Kidney epithelial cell (primary cell): ENCODE measurements around the gene MOB3A. TPM values are rescaled to one million over a fixed set of nuclear protein-coding genes. Genes with fewer than 3 reads are reported as not detected.

Experiments
- DNase-seq: peaks from one replicate; pipeline ENCODE4 v3.0.0-alpha.2; 2010; ENCODE audit warnings: low read depth
- H3K27me3 ChIP-seq: 2 replicates; pipeline ENCODE4 v1.6.0; 2011; ENCODE audit warnings: low read length; ENCODE audit not compliant: control insufficient read depth, insufficient read depth
- H3K36me3 ChIP-seq: 2 replicates; pipeline ENCODE4 v1.5.1; 2011; ENCODE audit warnings: low read length; ENCODE audit not compliant: control insufficient read depth, insufficient read depth
- H3K4me3 ChIP-seq: 2 replicates; pipeline ENCODE4 v1.5.1; 2011; ENCODE audit warnings: low read depth, mild to moderate bottlenecking, control low read depth, low read length
- CTCF ChIP-seq: IDR thresholded peaks from 2 replicates; pipeline ENCODE4 v1.5.1; 2011; ENCODE audit warnings: mild to moderate bottlenecking, moderate library complexity, low read length, control low read depth, inconsistent platforms; ENCODE audit not compliant: insufficient read depth, poor library complexity, severe bottlenecking
- total RNA-seq: library from RNA; depleted of rRNA; stranded (reverse); fragments of >200 nt; gene quantifications from 2 replicates; pipeline ENCODE4 v1.2.3, GENCODE V29; 2015

MOB3A gene
- total RNA-seq, 1 donor from 2014 or later, result 40.3 TPM

GRCh38 chr19:2055931-2056836 is 39.9 kb downstream of the MOB3A start:
- peak overlapping the region; percentile 6 for H3K4me3 ChIP-seq
- no peaks in the 10 kb centered on the region for H3K27me3 ChIP-seq
- no peaks in the 10 kb centered on the region for H3K36me3 ChIP-seq
- peak; percentile 16 for TF ChIP-seq CTCF
- DNase-seq, result no peak

GRCh38 chr19:2054763-2055162 is 41.4 kb downstream of the MOB3A start:
- TF ChIP-seq CTCF, result no peak
- Histone ChIP-seq H3K4me3 (no peak overlapping the region), H3K27me3 (no peaks in the 10 kb centered on the region), H3K36me3 (no peaks in the 10 kb centered on the region)
- DNase-seq, result no peak

GRCh38 chr19:2053601-2054389 is 42.3 kb downstream of the MOB3A start:
- Histone ChIP-seq H3K4me3 (no peak overlapping the region), H3K27me3 (no peaks in the 10 kb centered on the region), H3K36me3 (no peaks in the 10 kb centered on the region)
- TF ChIP-seq CTCF, result no peak
- DNase-seq, result no peak

- no peaks in the 10 kb centered on the region for H3K27me3 ChIP-seq
- no peak for DNase-seq
- no peak for TF ChIP-seq CTCF
- H3K36me3 ChIP-seq, result peaks cover 2% of the 10 kb centered on the region
- H3K4me3 ChIP-seq, result no peak overlapping the region
These were observed 44.1 kb downstream of the MOB3A start for GRCh38 chr19:2051773-2052704.

GRCh38 chr19:2050991-2051772 is 44.9 kb downstream of the MOB3A start, which contains the start of gene MKNK2:
Gene MKNK2 (minus strand): TSS chr19:2051244. CDS start chr19:2050851, 393 bp downstream.
- peaks cover 3% of the 10 kb centered on the region for H3K36me3 ChIP-seq
- no peak for DNase-seq
- H3K4me3 ChIP-seq, result peak within 1 kb of the TSS; percentile 92
- no peaks in the 10 kb centered on the region for H3K27me3 ChIP-seq
- TF ChIP-seq CTCF, result peak; percentile 38
